Renal pelvis (tissue), 4 donors: Measurements from ENCODE around the gene CRHR2. TPM values are rescaled to one million over a fixed set of nuclear protein-coding genes. Genes with fewer than 3 reads are reported as not detected.

Source experiments
- DNase-seq: peaks from one replicate; pipeline ENCODE4 v3.0.0-alpha.2; 2013
- polyA plus RNA-seq, 3 donors: library from polyadenylated mRNA; unstranded; fragments of 120-200 nt; gene quantifications; one replicate each; pipeline ENCODE4 v1.2.1, GENCODE V29; 2013; ENCODE audit not compliant: insufficient read length in 3 of 3

CRHR2 gene
- polyA plus RNA-seq, 3 donors: 0.20 to 0.22 TPM; not detected in 1

DNA sequence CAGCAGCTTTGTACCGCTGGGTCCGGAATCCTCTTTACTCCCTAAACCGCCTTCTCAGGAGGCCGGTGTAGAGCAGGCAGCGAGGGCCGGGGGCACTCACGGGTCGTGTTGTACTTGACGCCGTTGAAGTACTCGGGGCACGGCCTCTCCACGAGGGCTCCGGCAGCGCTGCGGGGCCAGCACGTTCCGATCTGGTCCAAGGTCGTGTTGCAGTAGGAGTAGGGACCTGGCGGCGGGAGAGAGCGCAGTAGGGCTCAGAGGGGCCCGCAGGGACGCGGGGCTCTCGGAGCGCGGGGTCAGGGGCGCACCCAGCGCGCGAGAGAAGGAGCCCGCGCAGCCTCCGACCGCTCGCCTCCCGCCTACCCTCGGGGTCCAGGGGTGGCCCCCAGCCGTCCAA is 443 bp downstream of the CRHR2 start:
- DNase-seq: no peak

DNA sequence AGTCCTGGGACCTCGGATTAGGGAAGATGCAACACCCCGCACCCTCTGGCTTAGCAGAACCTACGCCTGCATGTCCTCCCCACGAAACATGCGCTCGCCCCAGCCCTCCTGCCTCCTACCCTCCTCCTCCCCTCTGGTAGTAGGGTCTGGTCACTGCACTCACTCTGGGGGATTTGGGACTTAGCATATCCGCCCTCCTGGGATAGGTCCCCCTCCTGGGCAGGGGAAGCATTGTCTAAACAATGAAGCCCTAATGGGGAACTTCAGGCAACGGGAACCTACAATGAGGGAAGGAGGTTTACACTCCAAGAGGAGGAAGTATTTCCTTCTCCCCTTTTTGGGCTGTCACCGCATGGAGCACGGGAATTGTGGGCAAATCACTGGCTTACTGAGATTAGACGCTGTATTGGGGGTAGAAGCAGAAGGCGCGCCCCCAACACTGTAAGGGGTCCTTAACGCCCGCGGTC is 892 bp downstream of the CRHR2 start:
- no peak for DNase-seq

DNA sequence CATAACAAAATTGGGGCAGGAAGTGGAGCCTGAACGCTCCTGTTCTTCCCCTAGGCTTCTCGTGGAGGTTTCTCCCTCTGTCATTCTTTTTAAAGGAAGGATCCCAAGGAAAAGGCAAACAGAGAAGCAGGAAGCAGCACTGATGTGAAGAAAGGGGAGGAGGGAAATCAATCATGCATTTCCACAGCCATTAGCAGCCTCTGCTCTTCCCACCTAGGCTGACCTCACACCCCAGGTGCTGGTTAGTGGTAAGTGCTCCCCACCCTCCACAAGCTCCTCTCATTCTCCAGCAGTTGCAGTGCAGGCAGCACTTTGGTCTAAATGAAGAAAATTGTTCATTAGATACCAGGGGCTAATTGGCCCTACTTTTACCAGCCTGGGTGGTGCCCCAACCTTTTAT is 2.6 kb downstream of the CRHR2 start:
- no peak for DNase-seq

DNA sequence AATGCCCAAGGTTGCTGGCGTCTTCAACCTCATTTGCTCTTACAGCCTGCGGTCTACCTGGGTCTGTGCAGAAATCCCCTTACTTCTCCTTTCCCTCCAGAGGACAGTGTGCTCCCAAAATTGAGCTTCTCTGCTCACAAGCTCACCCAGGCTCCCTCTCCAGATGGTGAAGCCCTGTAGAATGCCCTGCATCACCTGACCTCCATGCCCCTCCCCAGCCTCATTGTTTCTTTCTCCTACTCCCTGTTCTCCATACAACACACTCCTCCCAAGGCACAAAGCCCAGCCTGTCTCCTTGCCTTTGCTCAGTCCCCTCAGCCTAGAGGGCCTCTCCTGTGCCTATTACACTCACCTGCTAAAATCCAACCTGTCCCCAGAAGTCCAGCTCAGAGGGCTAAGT is 3.5 kb downstream of the CRHR2 start:
- no peak for DNase-seq

GRCh38 chr7:30674876-30675275 is 7.4 kb downstream of the CRHR2 start:
- no peak for DNase-seq

- no peak for DNase-seq
Observed at GRCh38 chr7:30674420-30674819, 7.8 kb downstream of the CRHR2 start.

DNA sequence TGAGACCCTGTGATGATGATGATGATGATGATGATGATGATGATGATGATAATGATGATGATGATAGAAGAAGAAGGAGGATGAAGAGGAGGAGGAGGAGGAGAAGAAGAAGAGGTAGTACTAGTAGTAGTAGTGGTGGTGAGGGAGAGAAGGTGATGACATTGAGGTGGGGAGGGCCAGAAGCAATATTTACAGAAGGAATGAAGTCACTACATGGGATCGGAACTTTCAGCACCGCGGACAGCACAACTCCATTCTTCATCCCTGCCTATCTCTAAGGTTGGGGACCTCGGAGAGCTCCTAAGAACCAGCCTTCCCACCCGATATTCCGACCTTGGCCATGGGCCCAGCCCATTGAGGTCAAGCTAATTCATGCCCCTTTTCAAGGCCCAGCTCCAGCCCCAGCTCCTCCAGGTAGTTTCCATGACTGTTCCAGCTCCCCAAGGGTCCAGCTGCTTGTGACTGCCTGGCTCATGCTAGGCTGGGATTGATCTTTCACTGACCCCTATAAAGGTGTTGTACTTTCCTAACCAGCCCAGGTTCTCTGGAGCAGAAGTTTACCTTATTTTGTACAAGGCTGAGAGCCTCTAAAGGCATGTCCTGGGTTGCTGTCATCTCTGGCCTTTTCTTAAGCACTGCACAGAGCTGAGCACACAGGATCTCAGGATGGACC is 10.3 kb downstream of the CRHR2 start:
- peak; percentile 85 for DNase-seq

DNA sequence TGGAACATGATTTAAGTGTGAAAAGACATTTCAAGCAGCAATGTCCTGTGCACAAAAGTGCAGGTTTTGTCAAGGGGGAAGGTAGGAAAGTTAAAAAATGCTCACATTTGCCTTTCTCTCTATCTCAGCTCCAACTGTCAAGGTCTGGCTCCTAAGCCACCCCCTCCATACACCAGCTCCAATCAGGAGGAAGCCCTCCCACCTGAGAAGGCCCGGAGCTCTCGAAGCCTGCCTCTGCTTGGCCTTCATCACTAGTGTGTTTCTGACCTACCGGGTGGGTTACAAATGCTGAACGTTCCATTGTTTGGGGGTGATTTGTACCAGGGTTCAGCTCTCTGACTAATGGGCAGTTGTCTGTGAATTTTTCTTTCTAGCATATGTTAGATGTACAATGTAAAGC is 14.2 kb downstream of the CRHR2 start:
- DNase-seq: no peak

- no peak for DNase-seq
Observed at GRCh38 chr7:30667172-30667571, 15.1 kb downstream of the CRHR2 start.

GRCh38 chr7:30665449-30665848 is 16.8 kb downstream of the CRHR2 start:
- no peak for DNase-seq

DNA sequence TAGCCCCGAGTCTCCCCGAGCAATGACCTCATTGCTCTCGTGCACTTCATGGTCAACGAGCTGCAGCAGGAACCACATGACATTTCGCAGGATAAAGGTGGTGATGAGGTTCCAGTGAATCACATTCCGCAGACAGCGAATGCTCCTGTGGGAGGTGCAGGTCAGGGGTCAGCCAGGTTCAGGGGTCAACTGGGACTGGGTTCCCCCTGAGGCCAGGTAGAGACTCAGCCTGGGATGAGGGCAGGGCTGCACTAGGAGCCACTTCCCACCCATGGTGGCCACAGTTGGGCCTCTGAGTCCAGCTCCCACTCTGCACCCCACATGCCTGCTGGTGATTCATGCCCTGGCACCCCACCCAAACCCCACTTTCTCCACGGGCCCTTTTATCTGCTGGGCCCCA is 17.2 kb downstream of the CRHR2 start:
- no peak for DNase-seq

GRCh38 chr7:30664184-30664885 is 17.9 kb downstream of the CRHR2 start:
- no peak for DNase-seq

GRCh38 chr7:30663414-30663813 is 18.8 kb downstream of the CRHR2 start:
- DNase-seq: no peak

GRCh38 chr7:30662431-30662939 is 19.8 kb downstream of the CRHR2 start:
- DNase-seq: no peak

- DNase-seq: no peak
Observed at GRCh38 chr7:30661926-30662325, 20.3 kb downstream of the CRHR2 start.

- no peak for DNase-seq
Observed at GRCh38 chr7:30660331-30661255, 21.7 kb downstream of the CRHR2 start.

DNA sequence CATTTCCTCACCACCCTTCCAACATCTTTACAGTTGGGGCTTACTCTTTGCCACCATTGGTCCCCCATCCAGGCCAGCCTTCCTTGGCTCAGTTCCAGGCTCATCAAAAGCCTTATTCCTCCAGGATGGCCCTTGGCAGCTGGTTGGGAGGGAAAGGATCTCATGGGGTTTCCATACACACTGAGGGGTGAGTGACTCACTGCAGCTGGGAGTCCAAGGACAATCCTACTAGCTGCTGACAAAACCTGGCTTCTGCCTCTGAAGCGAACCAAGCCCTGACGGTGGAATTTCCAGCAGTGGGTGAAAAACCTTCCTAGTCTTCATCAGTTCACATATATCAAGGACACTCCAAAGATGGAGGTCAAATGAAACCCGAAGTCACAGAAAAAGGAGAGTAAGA is 22.9 kb downstream of the CRHR2 start:
- no peak for DNase-seq

GRCh38 chr7:30658479-30659074 is 23.7 kb downstream of the CRHR2 start:
- no peak for DNase-seq

DNA sequence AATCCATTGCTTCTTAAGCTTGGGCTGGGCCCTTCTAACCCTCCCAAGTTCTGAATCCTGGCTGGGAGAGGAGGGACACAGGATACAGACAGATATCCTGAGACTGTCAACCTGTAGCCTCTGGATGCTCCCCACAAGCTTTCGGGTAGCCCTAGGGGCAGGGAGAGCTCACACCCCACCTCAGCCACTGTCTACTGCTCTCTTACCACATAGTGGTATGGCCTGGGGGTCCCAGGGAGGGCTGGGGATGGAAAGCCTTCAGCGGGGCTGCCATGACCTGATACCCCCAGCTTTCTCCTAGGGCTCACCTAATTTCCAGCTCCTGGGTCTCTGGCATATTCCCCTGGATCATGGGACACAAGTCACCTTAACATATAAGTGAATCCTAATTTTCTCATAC is 25.1 kb downstream of the CRHR2 start:
- no peak for DNase-seq

DNA sequence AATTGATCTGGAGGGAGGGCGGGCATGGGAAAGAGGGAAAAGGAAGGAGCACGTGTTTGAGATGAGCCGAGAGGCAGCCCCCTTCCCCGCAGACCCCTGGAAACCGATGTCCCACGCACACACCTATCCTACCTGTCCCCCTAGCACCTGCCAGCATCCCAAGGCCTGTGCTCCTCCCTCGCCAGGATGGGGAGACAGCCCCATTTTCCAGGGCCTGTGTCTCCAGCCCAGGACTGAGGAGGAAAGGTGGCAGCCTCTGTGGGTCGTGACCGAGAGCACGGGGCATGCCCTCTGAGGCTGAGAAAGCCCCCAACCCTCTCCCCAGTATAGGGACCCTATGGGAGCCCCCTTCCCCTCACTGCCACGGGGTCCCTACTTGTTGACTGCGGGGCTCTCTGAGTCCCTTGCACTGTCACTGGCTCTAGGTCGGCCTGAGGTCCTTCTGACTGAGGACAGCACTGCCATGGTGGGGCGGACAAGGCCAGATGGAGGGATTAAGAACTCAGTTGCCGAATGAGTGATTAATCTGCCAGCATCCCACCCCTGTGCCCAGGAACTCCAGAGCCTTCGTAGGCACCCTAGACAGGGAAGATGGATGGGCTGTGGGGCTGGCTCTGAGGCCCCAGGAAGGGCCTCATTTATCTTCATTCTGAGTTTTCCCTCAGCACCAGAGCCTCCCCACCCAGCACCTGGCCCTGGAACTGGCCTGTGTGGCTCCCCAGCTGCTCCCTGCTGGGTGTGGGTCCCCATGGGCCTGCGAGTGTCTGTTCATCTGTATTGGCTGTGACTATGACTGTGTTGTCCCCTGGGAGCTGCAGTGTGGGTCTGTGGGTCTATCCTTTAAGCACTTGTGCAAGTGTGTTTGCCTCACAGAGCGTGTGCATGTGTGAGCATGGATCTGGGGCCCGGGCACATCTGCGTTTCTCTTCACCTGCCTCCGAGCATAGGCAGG is 26.0 kb downstream of the CRHR2 start:
- DNase-seq: no peak
